HPDE6-E6E7 (cell line): Measurements from ENCODE around the gene TMEM204.

Experiments used
- DNase-seq: peaks from one replicate; pipeline ENCODE4 v3.0.0; 2011; ENCODE audit warnings: missing footprints; ENCODE audit errors: extremely low spot score

TMEM204 gene

DNA sequence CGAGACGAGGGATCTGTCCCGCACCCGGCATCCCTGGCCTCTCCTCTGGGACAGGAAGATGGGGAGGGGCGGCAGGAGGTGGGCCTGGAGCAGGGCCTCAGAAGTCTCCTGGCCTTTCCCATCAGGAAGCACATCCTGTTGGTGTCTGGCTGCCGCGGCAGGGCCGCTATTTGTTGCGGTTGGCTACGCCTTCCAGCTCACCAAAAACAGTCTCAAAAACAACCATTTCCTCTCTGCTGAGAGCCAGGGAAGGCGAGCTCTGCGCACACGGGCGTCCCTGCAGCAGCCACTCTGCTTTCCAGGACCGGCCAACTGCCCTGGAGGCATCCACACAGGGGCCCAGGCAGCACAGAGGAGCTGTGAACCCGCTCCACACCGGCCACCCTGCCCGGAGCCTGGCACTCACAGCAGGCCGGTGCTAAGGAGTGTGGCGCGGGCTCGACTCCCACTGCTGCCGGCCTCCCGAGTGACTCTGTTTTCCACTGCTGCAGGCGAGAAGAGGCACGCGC lies at the start of gene TMEM204:
Gene TMEM204 (plus strand): TSS at position 224 of the 509 bp plus-strand sequence. CDS start 610 bp downstream, outside the sequence.
- DNase-seq: no peak

DNA sequence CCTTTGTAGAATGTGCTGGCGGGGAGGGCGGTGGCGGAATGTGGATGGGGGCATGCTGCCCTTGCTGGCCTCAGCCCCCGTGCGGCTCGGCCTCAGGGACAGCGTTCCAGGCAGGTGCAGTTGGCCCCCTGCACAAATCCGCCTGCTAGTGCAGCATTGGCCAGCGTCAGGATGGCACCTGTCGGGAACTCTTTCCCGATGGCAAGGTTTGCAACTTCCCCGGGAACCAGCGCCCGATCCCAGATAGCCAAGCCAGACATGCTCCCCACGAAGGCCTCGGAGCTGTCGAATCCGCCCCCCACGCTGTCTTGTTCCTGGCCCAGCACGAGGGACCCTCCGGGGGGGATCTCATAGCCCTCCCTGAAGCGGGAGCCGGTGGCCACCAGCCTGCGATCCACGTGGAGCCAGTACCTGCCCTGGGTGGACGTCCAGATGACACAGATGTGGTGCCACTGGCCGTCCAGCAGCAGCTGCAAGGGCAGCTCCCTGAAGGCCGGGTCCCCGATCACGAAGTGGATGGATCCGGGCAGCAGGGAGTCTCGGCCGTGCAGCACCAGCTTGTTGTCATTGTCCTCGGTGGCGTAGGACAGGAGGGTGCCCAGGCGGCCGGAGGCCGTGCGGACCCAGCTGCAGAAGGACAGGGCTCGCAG lies 47.5 kb upstream of the TMEM204 start:
- DNase-seq: no peak

DNA sequence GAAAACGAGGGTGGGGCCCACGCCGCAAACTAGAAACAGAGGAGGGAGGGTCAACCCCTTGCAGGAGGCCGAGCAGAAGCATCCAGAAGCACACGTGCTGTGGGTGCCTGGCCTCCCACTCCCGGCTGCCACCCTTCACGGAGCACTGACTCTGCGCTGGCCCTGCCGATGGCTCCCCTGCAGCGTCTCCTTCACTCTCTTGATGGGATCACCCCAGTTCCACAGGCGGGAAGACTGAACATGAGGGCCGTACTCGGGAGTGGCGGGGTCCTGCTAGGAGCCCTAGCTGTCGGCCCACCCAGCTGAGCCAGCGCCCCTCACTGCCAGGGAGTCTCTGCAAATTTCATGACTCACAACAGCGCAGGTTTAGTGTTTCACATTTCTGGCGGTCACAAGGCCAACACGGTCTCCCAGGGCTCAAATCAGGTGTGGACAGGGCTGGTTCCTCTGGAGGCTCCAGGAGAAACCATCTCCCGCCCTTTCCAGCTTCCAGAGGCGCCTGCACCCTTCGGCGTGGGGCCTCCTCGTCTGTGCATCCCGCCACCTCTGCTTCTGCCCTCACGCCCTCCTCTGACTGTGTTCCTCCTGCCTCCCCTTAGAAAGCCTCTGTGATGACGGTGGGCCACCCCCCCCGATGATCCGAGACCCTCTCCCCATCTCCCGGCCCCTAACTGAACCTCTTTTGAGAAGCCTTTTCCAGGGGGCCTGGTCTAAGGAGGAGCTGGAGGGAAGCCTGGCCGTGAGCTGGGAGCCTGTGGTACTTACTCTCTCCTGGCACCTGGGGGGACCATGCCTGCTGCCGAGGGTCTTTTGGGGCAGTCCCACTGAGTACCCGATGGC lies 46.7 kb upstream of the TMEM204 start:
- no peak for DNase-seq

DNA sequence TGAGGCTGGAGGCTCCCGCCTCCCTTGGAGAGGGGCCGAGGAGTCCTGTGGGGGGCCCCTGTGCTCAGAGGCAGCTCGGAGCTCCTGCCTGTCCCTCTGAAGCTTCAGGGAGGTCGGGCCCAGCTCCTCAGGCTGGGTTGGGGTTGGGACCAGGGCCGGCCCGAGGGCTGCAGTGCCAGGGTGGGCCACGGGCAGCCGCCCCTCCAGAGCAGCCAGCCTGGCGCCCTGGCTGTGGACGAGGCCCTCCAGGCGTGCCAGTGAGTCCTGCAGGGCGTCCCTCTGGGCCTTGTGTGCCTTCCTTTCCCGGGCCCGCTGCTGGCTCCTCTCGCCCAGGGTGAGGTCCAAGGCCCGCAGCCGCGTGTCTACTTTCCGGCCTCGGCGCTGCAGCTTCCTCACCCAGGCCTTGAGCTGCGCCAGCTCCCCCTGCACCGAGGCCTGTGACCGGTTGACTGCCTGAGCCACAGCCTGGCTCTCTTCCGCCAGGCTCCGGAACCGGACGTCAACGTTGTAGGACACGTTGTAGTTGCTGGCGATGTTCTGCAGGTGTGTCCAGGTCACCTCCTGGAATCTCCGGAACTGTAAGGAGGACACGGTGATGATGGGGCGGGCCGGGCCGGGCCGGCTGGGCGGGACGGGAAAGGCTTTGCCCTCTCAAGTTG lies 45.9 kb upstream of the TMEM204 start:
- no peak for DNase-seq

DNA sequence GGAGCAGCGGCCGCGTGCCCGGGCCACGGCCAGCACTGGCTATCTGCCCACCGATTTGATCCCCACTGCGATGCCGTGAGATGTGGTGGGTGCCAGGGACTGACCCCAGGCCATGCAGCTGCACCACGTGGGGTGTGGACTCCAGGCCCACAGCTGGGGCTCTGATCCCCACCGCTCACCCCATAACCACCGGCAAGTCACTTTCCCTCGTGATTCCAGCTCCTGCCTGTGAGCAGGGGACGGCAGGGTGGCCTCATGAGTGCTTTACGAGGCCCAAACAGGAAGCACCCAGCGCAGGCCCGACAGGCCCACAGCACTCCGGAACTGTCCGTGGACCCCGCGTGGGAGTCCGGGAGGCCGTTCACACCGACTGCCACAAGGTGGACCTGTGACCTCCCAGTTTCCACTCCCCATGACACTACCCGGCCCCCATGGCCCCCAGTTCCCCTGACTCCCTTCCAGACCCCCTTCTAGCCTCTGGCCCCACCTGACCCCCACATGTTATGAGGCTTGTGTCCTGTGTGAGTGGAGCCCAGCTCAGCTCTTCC lies 45.3 kb upstream of the TMEM204 start:
- DNase-seq: no peak

DNA sequence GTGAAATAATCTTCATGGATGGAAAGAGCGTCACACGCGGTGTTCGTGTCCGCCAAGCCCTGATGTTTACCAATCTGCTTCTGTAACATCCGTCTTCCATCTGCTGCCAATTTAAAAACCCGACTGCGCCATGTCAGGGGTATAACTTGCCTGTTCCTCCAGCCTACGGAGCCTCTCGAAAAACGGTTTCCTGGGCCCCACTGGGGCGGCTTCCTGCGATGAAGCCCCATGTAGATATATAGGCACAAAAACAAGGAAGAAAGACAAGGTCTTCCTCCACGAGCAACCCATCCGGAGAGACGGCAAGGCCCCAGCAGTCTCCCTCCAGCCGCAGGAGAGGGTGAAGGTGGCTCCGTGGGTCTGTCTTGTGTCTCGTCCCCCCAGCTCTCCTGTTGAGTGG lies 44.8 kb upstream of the TMEM204 start, which contains the start of gene PTX4:
Gene PTX4 (minus strand): TSS at position 326 of the 400 bp plus-strand sequence. CDS start 35 bp downstream, at position 291.
- DNase-seq: no peak

DNA sequence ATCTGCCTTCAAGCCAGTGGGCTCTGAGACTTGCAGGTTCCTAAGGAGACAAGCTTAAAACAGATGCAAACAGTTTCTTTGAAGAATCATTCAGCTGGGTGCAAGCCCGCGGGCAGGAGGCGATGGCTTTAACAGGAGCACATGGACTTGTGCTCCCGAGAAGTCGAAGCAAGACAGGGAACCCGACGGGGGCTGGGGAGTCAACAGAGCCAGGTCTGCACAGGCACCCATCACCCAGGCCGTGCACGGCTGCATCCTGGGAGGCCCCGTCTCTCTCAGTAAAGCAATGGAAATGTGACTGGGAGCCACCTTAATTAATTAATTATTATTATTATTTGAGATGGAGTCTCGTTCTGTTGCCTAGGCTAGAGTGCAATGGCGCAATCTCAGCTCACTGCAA lies 44.4 kb upstream of the TMEM204 start:
- no peak for DNase-seq

DNA sequence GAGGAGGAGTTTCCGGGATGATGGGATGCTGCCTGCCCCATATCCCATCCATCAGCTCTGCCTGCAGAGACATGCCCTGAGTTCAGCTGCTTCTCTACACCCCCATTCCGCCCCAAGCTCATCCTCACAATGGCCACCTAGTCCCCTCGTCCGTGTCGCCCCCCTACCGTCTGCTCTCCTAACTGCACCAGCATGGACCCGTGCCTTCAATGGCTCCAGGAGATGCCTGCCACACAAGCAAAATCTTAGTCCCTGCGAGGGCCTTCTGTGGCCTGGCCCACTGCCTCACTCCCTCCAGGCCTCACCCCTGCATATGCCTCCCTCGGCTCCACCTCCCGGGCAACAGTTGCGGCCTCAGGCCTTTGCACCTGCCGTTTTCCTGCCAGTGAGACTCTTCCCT lies 42.1 kb upstream of the TMEM204 start:
- DNase-seq: no peak

DNA sequence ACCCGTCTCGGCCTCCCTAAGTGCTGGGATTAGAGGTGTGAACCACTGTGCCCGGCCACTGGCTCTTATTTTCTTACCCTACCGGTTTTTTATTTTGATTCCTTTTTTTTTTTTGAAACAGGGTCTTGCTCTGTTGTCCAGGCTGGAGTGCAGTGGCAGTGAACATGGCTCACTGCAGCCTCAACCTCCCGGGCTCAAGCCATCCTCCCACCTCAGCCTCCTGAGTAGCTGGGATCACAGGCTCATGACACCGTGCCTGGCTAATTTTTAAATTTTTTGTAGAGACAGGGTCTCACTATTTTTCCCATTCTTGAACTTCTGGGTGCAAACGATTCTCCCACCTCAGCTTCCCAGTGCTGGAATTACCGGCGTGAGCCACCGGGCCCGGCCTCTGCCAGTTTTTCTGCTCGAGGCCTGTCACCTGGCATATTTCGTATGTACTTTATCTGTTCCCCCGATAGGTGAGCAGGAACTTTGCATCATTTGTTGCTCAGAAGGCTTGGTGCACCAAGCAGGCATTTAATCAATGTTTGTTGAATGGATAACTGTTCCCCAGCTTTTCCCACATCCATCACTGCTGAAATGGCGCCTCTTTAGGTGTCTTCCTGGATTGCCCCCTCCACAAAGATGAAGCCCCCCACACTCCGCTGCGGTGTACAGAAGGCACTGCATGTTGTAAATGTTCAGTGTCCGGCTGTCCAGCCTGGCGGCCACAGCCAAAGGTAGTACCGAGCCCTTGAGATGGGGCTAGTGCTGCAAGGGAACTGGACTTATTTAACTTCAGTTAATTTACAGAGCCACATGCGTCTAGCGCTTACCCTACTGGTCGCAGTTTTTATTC lies 41.2 kb upstream of the TMEM204 start:
- DNase-seq: no peak

DNA sequence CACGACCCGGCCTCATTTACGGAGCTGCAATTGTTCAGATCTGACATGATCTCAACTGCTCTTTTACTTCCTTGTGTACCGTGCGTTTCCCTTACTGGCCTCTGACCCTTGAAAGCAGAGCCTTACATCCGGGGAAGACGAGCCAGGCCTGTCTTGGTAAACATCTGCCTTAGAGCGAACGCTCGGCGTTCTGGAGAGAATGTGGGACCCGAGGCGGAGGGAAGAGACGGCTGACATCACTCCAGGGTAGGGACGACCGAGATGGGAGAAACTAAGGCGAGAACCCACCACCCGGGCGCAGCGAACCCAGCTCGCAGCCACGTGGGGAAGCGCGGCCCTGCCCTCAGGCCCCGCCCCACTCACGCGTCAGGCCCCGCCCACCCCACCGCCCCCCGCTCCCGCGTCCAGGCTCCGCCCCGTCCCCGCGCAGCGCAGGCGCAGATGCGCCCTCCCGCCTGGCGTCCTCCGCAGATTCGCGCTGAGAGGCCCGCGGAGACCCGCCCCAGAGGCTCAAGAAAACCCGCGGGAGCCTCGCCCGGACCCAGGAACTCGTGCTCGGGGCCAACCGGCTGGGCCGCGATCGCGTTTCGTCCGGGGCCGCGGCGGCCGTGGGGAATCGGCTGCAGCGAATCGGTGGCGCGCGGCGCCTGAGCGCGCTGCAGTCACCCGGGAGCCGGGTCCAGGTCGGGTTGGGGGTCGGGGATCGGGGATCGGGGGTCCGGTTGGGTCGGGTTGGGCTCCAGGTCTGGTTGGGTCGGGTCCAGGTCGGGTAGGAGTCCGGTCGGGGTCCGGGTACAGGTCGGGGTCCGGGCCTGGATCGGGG lies 40.3 kb upstream of the TMEM204 start, which contains the start of gene TELO2:
Gene TELO2 (plus strand): TSS at position 438 of the 823 bp plus-strand sequence. CDS start 922 bp downstream, outside the sequence.
- peak; percentile 80 for DNase-seq

DNA sequence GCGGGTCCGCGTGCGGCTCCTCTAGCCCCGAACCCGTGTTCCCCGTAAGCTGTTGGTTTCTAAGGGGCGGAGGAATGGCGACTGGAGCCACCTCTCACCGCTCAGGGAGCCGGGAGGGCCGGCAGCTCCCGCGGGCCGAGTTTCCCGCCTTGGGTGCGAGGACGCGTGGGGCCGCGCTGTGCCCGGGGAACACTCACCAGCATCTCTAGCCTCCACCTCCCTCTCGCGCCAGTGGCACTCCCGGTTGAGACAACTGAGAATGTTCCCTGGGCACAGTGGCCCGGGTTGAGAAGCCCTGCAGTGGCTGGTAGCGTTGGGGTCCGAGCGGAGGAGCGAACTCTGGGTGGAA lies 39.7 kb upstream of the TMEM204 start:
- peak; percentile 11 for DNase-seq

DNA sequence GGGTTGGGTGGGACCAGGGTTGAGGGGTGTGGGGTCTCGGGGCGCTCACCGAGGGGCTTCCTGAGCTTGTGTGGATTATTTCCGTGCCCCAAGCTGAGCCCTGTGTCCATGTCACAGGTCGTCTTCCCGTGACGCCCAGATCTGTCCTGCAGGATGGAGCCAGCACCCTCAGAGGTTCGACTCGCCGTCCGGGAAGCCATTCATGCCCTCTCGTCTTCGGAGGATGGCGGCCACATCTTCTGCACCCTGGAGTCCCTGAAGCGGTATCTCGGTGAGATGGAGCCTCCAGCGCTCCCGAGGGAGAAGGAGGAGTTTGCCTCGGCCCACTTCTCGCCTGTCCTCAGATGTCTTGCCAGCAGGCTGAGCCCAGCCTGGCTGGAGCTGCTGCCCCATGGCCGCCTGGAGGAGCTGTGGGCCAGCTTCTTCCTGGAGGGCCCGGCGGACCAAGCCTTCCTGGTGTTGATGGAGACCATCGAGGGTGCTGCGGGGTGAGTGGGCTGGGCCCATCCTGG lies 39.3 kb upstream of the TMEM204 start:
- peak; percentile 40 for DNase-seq

DNA sequence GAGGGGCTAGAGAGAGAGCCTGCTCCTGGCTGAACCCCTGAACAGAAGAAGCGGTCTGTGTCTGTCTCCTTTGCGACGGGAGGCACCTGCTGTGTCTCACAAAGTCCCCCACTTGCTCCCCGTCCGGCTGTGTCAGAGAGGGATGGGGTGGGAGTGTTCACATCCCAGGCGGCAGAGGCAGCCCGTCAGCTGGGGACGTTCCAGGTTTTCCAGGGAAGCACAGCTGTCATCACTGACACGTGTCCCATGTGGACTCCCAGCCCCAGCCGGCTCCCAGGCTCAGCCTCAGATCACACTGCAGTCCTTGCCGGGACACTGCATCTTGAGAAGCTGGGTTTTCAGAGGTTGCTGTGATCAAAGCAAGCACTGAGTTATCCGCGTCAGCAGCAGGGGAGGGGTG lies 38.8 kb upstream of the TMEM204 start:
- DNase-seq: no peak

DNA sequence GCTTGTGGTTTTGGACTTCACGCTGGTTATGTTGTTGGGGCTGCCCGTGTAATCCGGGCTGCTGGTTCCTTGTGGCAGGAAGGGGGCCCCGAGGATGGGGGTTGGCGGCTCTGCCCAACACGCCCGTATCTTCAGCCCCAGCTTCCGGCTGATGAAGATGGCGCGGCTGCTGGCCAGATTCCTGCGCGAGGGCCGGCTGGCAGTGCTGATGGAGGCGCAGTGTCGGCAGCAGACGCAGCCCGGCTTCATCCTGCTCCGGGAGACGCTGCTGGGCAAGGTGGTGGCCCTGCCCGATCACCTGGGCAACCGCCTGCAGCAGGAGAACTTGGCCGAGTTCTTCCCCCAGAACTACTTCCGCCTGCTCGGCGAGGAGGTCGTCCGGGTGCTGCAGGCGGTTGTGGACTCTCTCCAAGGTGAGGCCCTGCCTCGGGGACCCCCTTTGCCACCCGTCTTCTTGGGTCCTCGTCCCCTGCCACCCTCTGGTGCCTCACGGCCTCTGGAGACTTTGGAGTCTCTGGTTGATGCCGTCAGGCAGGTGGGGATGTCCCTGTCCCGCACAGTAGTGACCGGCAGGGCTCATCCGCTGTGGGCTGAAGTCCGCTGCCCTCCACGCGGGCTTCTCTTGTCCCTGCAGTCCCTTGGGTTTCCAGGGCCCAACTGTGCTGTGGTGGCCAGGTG lies 38.1 kb upstream of the TMEM204 start:
- DNase-seq: no peak

DNA sequence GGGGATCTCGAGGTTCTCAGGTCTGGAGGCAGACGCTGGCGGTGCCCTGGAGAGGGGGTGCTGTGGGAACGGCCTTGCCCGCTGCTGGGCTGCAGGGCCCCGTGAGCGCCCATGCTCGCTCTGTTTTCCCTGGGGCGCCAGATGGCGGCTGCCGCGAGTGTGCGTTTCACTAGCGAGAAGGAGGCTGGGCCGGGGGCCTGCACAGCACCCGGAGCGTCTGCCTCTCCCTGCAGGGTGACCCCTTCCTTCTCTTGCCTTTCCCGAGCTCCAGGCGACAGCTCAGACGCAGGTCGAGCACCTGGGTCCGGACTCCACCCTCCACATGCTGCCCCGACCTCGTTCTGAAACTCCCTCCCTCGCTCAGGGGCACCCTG lies 37.6 kb upstream of the TMEM204 start:
- DNase-seq: no peak

DNA sequence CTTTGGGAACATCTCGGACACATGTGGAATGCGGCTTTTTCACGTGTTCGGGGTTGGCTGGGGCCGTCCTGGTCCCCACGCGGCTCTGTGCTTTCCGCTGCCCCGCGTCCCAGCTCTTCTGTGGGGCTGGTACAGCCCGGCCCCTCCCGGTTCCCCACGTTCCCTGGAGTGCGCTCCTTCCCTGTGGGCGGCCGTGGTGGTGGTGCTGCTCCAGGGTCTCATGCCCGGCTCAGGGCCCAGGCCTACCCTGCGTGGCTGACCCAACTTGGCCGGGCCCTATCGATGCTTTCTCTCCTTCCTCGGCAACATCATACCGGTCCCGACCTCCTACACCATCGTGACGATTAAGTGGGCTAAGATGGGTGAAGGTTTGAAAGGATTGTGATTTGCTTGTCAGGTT lies 37.0 kb upstream of the TMEM204 start:
- DNase-seq: no peak

DNA sequence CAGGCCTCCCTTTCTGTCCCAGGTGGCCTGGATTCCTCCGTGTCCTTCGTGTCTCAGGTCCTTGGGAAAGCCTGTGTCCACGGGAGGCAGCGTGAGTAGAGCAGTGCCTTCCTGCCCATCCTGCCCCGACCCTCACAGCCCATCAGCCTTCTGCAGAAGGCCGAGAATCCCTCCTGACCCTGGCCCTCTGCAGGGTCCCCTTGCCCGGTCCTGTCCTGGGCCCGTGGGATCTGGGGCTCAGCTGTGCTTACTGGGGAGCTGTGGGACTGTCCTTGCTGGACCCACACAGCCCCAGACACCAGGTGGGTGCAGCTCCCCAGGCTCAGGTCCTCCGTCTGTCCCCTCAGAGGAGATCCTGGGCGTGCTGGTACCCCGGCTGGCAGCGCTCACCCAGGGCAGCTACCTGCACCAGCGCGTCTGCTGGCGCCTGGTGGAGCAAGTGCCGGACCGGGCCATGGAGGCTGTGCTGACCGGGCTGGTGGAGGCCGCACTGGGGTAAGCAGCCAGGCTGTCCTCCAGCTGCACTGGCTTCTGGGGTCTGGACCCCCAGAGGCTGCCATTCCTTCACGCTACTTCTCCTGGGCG lies 36.4 kb upstream of the TMEM204 start:
- no peak for DNase-seq

DNA sequence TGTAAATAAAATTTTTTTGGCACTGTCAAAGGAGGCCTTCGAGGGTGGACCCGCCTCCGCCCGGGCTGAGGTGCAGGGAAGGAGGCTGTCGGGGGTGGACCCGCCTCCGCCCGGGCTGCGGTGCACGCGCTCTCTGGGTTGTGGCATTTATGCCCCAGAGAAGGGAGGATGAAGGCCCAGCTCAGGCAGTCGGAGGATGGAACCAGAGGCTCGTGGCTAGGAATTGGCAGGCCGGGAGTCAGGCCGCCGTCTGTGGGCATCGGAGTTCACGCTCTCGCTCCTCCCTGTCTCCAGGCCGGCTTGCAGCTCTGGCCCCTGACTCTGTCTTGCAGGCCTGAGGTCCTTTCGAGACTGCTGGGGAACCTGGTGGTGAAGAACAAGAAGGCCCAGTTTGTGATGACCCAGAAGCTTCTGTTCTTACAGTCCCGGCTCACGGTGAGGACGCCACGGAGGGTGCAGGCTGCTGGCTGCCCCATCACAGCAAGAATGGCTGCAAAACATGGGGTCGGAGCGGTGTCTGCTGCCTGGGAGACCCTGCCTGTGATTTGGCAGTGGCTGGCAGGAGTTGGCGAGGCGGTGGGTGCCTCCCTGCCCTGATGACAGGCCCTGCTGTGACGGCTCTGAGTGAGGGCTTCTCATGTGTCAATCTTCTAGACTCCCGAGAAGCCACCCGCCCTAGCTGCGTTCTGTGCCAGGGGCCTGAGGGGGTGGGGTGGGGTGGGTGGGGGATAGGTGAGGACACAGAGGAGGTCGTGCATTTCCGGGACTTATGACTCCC lies 34.4 kb upstream of the TMEM204 start:
- DNase-seq: no peak
